ENCODE results near the gene SPATA20.

SPATA20 gene

GRCh38 chr17:50577451-50577954 lies 30.5 kb downstream of the SPATA20 start:
- no peak for DNase-seq (ENCODE audit: low read depth in 2 of 2)

DNA sequence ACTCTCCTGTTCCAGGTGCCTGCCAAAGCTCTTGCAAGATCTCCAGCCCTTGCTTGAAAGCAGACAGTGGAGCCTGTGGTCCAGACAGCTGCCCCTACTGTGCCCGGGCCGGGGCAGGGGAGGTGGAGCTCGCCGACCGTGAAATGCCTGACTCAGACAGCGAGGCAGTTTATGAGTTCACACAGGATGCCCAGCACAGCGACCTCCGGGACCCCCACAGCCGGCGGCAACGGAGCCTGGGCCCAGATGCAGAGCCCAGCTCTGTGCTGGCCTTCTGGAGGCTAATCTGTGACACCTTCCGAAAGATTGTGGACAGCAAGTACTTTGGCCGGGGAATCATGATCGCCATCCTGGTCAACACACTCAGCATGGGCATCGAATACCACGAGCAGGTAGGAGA lies 31.2 kb downstream of the SPATA20 start:
- no peak for DNase-seq (ENCODE audit: low read depth in 2 of 2)

DNA sequence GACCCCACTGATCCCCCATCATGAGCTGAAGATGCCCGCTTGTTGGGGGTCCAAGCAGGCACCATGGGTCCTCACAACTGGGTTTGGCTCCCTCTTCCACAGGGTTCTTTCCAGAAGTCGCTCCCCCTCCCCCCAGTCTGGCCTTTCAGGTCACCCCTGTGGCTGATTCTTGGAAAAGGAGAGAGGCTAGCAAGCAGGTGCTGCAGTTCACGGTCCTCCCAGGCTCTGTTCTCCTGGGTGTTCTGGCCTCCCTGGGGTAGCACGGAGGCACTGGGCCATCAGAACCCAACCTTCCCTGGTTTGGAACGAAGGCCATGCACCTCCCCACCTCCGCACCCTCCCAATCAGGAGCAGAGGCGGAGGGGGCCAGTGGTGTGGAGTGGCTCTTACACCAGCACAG lies 32.4 kb downstream of the SPATA20 start:
- no peak for DNase-seq (ENCODE audit: low read depth in 2 of 2)

GRCh38 chr17:50580646-50581045 lies 33.7 kb downstream of the SPATA20 start:
- no peak for DNase-seq (ENCODE audit: low read depth in 2 of 2)

GRCh38 chr17:50581316-50581715 lies 34.3 kb downstream of the SPATA20 start:
- DNase-seq (ENCODE audit: low read depth in 2 of 2): no peak

GRCh38 chr17:50582741-50583140 lies 35.8 kb downstream of the SPATA20 start:
- DNase-seq (ENCODE audit: low read depth in 2 of 2): no peak

GRCh38 chr17:50583641-50584040 lies 36.7 kb downstream of the SPATA20 start:
- DNase-seq (ENCODE audit: low read depth in 2 of 2): no peak

GRCh38 chr17:50584116-50584515 lies 37.1 kb downstream of the SPATA20 start:
- no peak for DNase-seq (ENCODE audit: low read depth in 2 of 2)

DNA sequence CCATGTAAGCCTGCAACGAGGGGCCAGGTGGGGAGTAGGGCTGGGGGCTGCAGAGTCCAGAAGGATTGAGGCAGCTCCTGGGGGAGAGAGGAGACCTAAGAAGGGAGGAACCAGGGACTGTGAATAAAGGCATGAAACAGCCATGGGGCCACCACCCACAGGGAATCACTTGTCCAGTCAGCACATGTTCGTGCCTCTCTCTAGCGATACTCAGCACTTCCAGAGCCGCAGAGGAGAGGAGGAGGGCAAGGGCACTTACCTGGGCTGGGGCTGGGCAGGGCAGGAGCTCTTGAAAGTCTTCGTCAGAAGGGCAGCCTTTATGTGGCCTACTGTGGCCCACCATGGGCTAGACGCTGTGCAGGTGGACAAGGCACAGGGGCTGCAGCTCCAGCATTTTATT lies 37.8 kb downstream of the SPATA20 start:
- no peak for DNase-seq (ENCODE audit: low read depth in 2 of 2)

DNA sequence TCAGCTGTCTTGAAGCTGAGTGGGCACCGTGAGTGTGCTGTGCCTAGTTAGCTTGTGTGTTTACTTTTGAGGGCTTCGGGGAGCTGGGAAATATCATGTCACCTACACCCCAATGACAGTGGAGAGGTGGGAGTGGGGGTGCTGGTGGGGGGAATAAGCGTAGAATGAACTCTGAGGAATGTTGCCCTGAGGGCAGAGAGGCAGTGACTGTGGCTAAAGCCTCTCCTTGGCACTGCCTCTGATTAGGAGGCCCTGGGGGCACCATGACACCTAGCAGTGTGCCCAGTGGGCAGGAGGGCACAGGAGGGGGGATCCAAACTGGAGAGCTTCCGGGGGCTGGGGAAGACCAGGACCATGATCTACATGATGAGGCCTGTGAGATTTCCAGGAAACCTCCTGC lies 38.4 kb downstream of the SPATA20 start:
- DNase-seq (ENCODE audit: low read depth in 2 of 2): no peak

DNA sequence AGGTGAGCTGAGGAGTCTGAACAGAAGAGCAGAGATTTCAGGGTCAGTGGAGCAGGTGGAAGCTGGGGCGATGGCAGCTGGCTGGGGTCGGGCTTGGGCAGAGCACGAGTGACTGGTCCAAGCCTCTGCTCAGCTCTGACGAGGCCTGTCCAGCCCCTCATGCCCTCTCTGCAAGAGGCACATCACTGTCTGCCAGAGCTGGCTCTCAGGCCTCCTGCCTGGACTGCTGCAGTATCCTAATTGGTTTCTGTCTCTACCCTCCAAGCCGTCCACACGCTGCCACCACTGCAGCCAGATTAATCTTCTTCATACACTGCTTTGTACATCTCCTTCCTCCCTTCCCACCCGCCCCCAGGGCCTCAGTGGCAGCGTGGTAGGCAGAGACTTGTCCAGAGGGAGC lies 38.9 kb downstream of the SPATA20 start:
- DNase-seq (ENCODE audit: low read depth in 2 of 2): no peak

GRCh38 chr17:50586421-50587247 lies 39.7 kb downstream of the SPATA20 start:
- no peak for DNase-seq (ENCODE audit: low read depth in 2 of 2)

GRCh38 chr17:50587571-50587970 lies 40.6 kb downstream of the SPATA20 start:
- DNase-seq (ENCODE audit: low read depth in 2 of 2): no peak

DNA sequence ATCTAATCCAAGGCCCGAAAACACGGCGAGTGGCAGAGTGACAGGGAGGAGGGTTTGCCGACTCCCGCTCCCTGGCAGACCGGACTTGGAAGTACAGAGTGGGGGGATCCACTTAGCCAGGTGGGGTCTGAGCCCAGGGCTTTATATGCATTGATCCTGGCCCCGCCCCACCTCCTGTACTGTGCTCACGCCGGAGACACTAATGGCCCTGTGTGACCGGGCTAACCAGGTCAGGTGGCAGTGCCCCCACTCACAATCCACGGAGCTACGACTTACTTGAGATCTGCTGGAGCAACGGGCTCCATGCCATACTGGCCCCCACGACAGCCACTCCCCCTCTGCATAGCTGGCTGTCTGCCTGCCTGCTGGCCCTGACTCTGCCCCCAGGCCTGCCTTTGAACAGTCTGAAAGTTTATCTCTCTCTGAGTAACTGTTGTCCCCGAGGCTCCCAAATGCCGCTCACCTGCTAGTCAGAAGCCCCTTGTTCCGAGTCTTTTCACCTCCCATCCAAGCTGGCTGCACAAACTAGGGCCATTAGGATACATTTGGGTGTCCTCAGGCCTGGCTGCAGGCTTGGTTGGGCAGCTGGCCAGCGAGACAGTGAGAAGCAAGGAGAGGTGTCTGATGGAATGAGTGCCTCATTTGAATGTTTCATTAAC lies 41.5 kb downstream of the SPATA20 start:
- no peak for DNase-seq (ENCODE audit: low read depth in 2 of 2)

DNA sequence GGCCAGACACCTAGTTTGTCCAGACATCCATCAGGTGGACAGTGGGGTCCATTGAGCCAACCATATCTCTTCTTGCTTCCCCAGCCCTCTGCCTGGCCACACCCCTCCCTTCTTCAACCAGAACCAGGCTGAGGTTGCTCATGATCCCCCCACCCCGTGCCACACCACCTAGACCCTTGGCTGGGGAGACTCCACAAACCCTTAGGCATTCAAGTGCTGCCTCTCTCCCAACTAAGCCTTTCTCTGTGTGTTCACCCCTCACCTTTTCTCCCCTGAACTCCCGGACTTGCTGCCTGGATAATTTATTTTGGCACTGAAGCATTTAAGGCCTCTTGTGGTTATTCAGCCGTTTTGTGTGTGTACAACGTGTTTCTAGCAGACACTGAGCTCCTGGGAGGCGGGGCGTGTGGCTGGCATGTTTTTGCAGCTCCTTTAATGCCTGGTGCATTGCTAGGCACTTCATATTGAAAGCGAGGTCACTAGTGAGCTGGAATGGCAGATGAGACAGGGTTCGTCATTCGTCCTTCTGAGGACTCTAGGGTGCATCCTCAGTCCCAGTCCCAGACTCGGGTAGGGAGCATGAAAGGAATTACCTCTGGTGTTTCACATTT lies 42.2 kb downstream of the SPATA20 start:
- no peak for DNase-seq (ENCODE audit: low read depth in 2 of 2)

- DNase-seq (ENCODE audit: low read depth in 2 of 2): no peak
Observed at GRCh38 chr17:50590946-50591737, 44.2 kb downstream of the SPATA20 start.

- DNase-seq (ENCODE audit: low read depth in 2 of 2): no peak
Observed at GRCh38 chr17:50593321-50593720, 46.3 kb downstream of the SPATA20 start.

DNA sequence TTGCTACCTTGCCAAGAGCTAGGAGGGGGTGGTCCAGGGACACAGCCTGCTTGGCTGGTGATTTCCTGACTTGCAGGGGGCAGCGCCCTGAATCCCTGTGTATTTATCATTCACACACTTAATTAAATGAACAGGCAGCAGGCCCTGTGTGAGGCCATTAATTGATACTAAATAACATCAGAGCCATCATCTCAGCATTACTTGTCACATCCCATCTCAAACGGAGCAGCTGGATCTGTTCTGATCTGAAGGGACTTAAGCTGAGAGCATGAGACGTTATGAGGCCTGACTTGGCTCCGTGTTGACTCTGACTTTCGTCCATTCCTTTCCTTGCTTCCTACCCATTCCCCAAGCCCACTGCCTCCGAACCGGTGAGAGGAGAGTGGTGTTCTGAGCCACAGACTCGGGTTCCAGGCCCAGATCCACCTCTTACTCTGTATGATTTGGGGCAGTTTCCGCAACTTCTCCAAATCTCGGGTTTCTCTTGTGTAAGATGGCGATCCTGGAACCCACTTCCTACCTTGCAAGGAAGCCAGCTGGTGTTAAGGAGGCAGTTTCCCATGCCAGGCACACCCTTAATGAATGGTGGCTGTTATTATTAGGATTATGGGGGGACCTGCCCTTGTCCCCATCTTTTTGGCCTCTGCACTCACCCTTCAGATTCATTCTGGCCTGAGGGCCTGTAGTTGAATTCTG lies 47.3 kb downstream of the SPATA20 start:
- DNase-seq (ENCODE audit: low read depth in 2 of 2): no peak

- no peak for DNase-seq (ENCODE audit: low read depth in 2 of 2)
Observed at GRCh38 chr17:50594892-50595291, 47.9 kb downstream of the SPATA20 start.

- DNase-seq (ENCODE audit: low read depth in 2 of 2): no peak
Observed at GRCh38 chr17:50596191-50597037, 49.4 kb downstream of the SPATA20 start.

Data from stimulated activated CD8-positive, alpha-beta memory T cell treated with anti-CD3 and anti-CD28 coated beads, Interleukin-15, amount 100 ng/mL, for 4 hours (primary cell).